ENCODE data around the gene HSPD1.
"Not testable (repeated sequence)": the region's sequence is repeated elsewhere in the genome, so short reads cannot be mapped to it uniquely, and the experiment has no call there.

- TF ChIP-seq, protein P1, sequence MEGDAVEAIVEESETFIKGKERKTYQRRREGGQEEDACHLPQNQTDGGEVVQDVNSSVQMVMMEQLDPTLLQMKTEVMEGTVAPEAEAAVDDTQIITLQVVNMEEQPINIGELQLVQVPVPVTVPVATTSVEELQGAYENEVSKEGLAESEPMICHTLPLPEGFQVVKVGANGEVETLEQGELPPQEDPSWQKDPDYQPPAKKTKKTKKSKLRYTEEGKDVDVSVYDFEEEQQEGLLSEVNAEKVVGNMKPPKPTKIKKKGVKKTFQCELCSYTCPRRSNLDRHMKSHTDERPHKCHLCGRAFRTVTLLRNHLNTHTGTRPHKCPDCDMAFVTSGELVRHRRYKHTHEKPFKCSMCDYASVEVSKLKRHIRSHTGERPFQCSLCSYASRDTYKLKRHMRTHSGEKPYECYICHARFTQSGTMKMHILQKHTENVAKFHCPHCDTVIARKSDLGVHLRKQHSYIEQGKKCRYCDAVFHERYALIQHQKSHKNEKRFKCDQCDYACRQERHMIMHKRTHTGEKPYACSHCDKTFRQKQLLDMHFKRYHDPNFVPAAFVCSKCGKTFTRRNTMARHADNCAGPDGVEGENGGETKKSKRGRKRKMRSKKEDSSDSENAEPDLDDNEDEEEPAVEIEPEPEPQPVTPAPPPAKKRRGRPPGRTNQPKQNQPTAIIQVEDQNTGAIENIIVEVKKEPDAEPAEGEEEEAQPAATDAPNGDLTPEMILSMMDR (IDR thresholded peaks at IDR 0.05; ENCODE audit: insufficient read depth, low read depth, low read length), result not testable (repeated sequence)
- TF ChIP-seq EZH2 (IDR thresholded peaks at IDR 0.05; ENCODE audit: insufficient read depth, low read length), result not testable (repeated sequence)
Measured at GRCh38 chr2:197484248-197484647, 15.4 kb downstream of the HSPD1 start.

Measured in astrocyte (in vitro differentiated cells and primary cell).